HEK293 (cell line): ENCODE data around the gene RABL2A.
"Not testable (repeated sequence)": the region's sequence is repeated elsewhere in the genome, so short reads cannot be mapped to it uniquely, and the experiment has no call there.

ENCODE experiments used
- CTCF ChIA-PET: fragments of 350-600 bp; formaldehyde crosslinking; extraction: SDS; loops from one replicate; lab custom pipeline; 2021; ENCODE audit warnings: antibody characterized with exemption; lab: Yijun Ruan, JAX
- POLR2A ChIA-PET: fragments of 300-600 bp; formaldehyde crosslinking; extraction: SDS; loops from one replicate; lab custom pipeline; 2020; ENCODE audit warnings: antibody characterized with exemption, inconsistent platforms; lab: Yijun Ruan, JAX
- H3K27ac ChIP-seq: fragments of 200-500 bp; sonication (Bioruptor generic); 2 replicates; pipeline ENCODE4 v1.5.1; 2014; ENCODE audit warnings: low read depth, low read length, control low read depth, inconsistent platforms; ENCODE audit errors: extremely low read depth
- H3K36me3 ChIP-seq, 2 experiments: fragments of 200-500 bp in 1 of 2; sonication (Bioruptor generic) in 1 of 2; 1 replicate in 1 of 2; 2 replicates in 1 of 2; pipeline ENCODE4 v1.5.1; 2014 to 2017; ENCODE audit warnings: inconsistent platforms in 2 of 2, low read length in 2 of 2; ENCODE audit not compliant: control insufficient read depth in 2 of 2, insufficient read depth in 1 of 2
- H3K4me1 ChIP-seq: fragments of 200-500 bp; sonication (Bioruptor generic); 2 replicates; pipeline ENCODE4 v1.5.1; 2014; ENCODE audit warnings: mild to moderate bottlenecking, low read length, inconsistent platforms; ENCODE audit not compliant: control insufficient read depth, insufficient read depth
- H3K4me3 ChIP-seq: 2 replicates; pipeline ENCODE4 v1.5.1; 2011; ENCODE audit warnings: low read depth, mild to moderate bottlenecking, control low read depth, low read length, moderate library complexity
- H3K9me3 ChIP-seq: fragments of 200-500 bp; sonication (Bioruptor generic); 2 replicates; pipeline ENCODE4 v1.5.1; 2014; ENCODE audit warnings: low read depth, low read length, inconsistent platforms; ENCODE audit not compliant: control insufficient read depth, insufficient read depth
- GLIS2 ChIP-seq: fragments of 450-650 bp; formaldehyde crosslinking; IDR thresholded peaks from 2 replicates; pipeline ENCODE4 v1.5.1; 2016; ENCODE audit warnings: missing biosample characterization, missing genetic modification characterization
- HIC1 ChIP-seq: fragments of 450-650 bp; formaldehyde crosslinking; IDR thresholded peaks from 2 replicates; pipeline ENCODE4 v1.5.1; 2016; ENCODE audit warnings: missing biosample characterization, missing genetic modification characterization
- PRDM10 ChIP-seq: fragments of 450-650 bp; formaldehyde crosslinking; IDR thresholded peaks from 2 replicates; pipeline ENCODE4 v1.5.1; 2016; ENCODE audit warnings: missing biosample characterization, missing genetic modification characterization
- SP2 ChIP-seq: fragments of 450-650 bp; formaldehyde crosslinking; IDR thresholded peaks from 2 replicates; pipeline ENCODE4 v1.5.1; 2016; ENCODE audit warnings: missing biosample characterization, missing genetic modification characterization
- SP3 ChIP-seq: fragments of 450-650 bp; formaldehyde crosslinking; IDR thresholded peaks from 2 replicates; pipeline ENCODE4 v1.5.1; 2016; ENCODE audit warnings: missing biosample characterization, missing genetic modification characterization
- YY1 ChIP-seq: fragments of 450-650 bp; formaldehyde crosslinking; IDR thresholded peaks from 2 replicates; pipeline ENCODE4 v1.5.1; 2018; ENCODE audit warnings: missing biosample characterization, missing genetic modification characterization
- ZBTB6 ChIP-seq: fragments of 450-650 bp; formaldehyde crosslinking; IDR thresholded peaks from 2 replicates; pipeline ENCODE4 v1.5.1; 2017; ENCODE audit warnings: missing biosample characterization, missing genetic modification characterization
- ZEB2 ChIP-seq: fragments of 450-650 bp; formaldehyde crosslinking; IDR thresholded peaks from 2 replicates; pipeline ENCODE4 v1.5.1; 2016; ENCODE audit warnings: missing biosample characterization, missing genetic modification characterization
- ZNF335 ChIP-seq: fragments of 450-650 bp; formaldehyde crosslinking; conservative IDR thresholded peaks from 2 replicates; pipeline ENCODE4 v1.5.1; 2016; ENCODE audit warnings: missing biosample characterization, missing genetic modification characterization
- ZNF366 ChIP-seq: fragments of 450-650 bp; formaldehyde crosslinking; conservative IDR thresholded peaks from 2 replicates; pipeline ENCODE4 v1.5.1; 2016; ENCODE audit warnings: missing biosample characterization, missing genetic modification characterization
- ZNF391 ChIP-seq: fragments of 450-650 bp; formaldehyde crosslinking; IDR thresholded peaks from 2 replicates; pipeline ENCODE4 v1.5.1; 2016; ENCODE audit warnings: low read depth, missing biosample characterization, missing genetic modification characterization, borderline replicate concordance
- ZNF561 ChIP-seq: fragments of 450-650 bp; IDR thresholded peaks from 2 replicates; pipeline ENCODE4 v1.5.1; 2018; ENCODE audit warnings: missing biosample characterization, missing genetic modification characterization, borderline replicate concordance
- ZNF596 ChIP-seq: fragments of 450-650 bp; IDR thresholded peaks from 2 replicates; pipeline ENCODE4 v1.5.0; 2018; ENCODE audit warnings: missing biosample characterization, mild to moderate bottlenecking, missing genetic modification characterization, moderate library complexity
- ZNF629 ChIP-seq: fragments of 450-650 bp; formaldehyde crosslinking; IDR thresholded peaks from 2 replicates; pipeline ENCODE4 v1.5.1; 2017; ENCODE audit warnings: missing biosample characterization, missing genetic modification characterization
- ZNF660 ChIP-seq: fragments of 450-650 bp; IDR thresholded peaks from 2 replicates; pipeline ENCODE4 v1.5.1; 2018; ENCODE audit warnings: missing biosample characterization, mild to moderate bottlenecking, missing genetic modification characterization
- ZNF692 ChIP-seq: fragments of 450-650 bp; formaldehyde crosslinking; IDR thresholded peaks from 2 replicates; pipeline ENCODE4 v1.5.1; 2016; ENCODE audit warnings: missing biosample characterization, missing genetic modification characterization
- ZNF76 ChIP-seq: fragments of 450-650 bp; formaldehyde crosslinking; IDR thresholded peaks from 2 replicates; pipeline ENCODE4; 2016; ENCODE audit warnings: low read depth, missing biosample characterization, missing genetic modification characterization, borderline replicate concordance
- ZXDB ChIP-seq: fragments of 450-650 bp; formaldehyde crosslinking; IDR thresholded peaks from 2 replicates; pipeline ENCODE4 v1.5.1; 2016; ENCODE audit warnings: missing biosample characterization, missing genetic modification characterization

RABL2A gene

GRCh38 chr2:113583521-113584225 lies 43.4 kb upstream of the RABL2A start (continued):
- peak; percentile 58; the same call in 1 of the 2 replicates for TF ChIP-seq ZBTB6 (tag by site-specific recombination)
- peak; percentile 49; the same call in 1 of the 2 replicates for TF ChIP-seq ZNF561 (tag by site-specific recombination)
- TF ChIP-seq GLIS2 = peak; percentile 87
- peak; percentile 52; the same call in 1 of the 2 replicates for TF ChIP-seq ZNF76 (tag by site-specific recombination)
- TF ChIP-seq ZEB2 = peak; percentile 77
- TF ChIP-seq ZNF660 = 0 out of 2 replicates have a peak, but pooled peaks have one; percentile 28
- 0 out of 2 replicates have a peak, but pooled peaks have one; percentile 27 for TF ChIP-seq ZNF596 (tag by site-specific recombination)
- TF ChIP-seq ZNF692 = peak; percentile 84
- peak; percentile 90; the same call in 1 of the 2 replicates for TF ChIP-seq ZNF391 (tag by site-specific recombination)
- TF ChIP-seq ZXDB (tag by site-specific recombination) = 0 out of 2 replicates have a peak, but pooled peaks have one; percentile 42
- 0 out of 2 replicates have a peak, but pooled peaks have one; percentile 45 for TF ChIP-seq SP2 (tag by site-specific recombination)
- TF ChIP-seq YY1 = 0 out of 2 replicates have a peak, but pooled peaks have one; percentile 37
- peak; percentile 81 for TF ChIP-seq PRDM10 (tag by site-specific recombination)
- peak; percentile 28; the same call in 1 of the 2 replicates for TF ChIP-seq SP3 (tag by site-specific recombination)
- peak; percentile 96 for TF ChIP-seq ZNF335 (tag by site-specific recombination)
- TF ChIP-seq HIC1 (tag by site-specific recombination) = peak; percentile 37; the same call in 1 of the 2 replicates
- TF ChIP-seq ZNF629 (tag by site-specific recombination) = peak; percentile 47; the same call in 1 of the 2 replicates
- TF ChIP-seq ZNF366 (tag by site-specific recombination) = peak; percentile 37; the same call in 1 of the 2 replicates

- H3K27ac ChIP-seq, H3K4me1 ChIP-seq, H3K36me3 ChIP-seq, POLR2A ChIA-PET, H3K9me3 ChIP-seq: not testable (repeated sequence)
- CTCF ChIA-PET = interaction anchor here (1.0 kb wide), 1 partner anchor 20 kb away, joined by 3 read pairs; no protein-coding TSS in a partner anchor
- peak overlapping the region; percentile 58 for H3K4me3 ChIP-seq
Observed at GRCh38 chr2:113584311-113585092, 42.6 kb upstream of the RABL2A start.
